PC-3 (cell line): Measurements from ENCODE around the gene MLKL.

ENCODE experiments used
- CTCF ChIP-seq: fragments of 300-600 bp; sonication (generic); conservative IDR thresholded peaks from 2 replicates; pipeline ENCODE4 v1.5.1; 2017; ENCODE audit warnings: antibody characterized with exemption, low read depth, mild to moderate bottlenecking, low read length
- EZH2 ChIP-seq: fragments of 300-600 bp; sonication (generic); IDR thresholded peaks from one replicate; pipeline ENCODE4 v1.6.1; 2017; ENCODE audit warnings: antibody characterized with exemption, mild to moderate bottlenecking, low read length; ENCODE audit not compliant: unreplicated experiment
- EZH2phosphoT487 ChIP-seq: fragments of 300-600 bp; sonication (generic); IDR thresholded peaks from 2 replicates; pipeline ENCODE4 v1.6.1; 2018; ENCODE audit warnings: mild to moderate bottlenecking, antibody characterized with exemption, low read length, borderline replicate concordance

GRCh38 chr16:74718741-74719610 is 18.3 kb upstream of the MLKL start:
- 0 out of 2 replicates have a peak, but pooled peaks have one; percentile 25 for TF ChIP-seq CTCF
- TF ChIP-seq EZH2phosphoT487: no peak
- no peak for TF ChIP-seq EZH2
